Karpas-422 (cell line): Measurements from ENCODE around the gene NOL4L. TPM values are rescaled to one million over a fixed set of nuclear protein-coding genes. Genes with fewer than 3 reads are reported as not detected.
A peak's percentile ranks its signal among the peaks of the same experiment; 100 is the strongest.

Experiments
- DNase-seq: peaks from one replicate; pipeline ENCODE4 v3.0.0-alpha.2; 2015
- H2AFZ ChIP-seq: fragments of 200-600 bp; sonication (generic); 2 replicates; pipeline ENCODE4 v1.6.1; 2014; ENCODE audit warnings: antibody characterized with exemption, low read length, mixed read lengths
- H3K27ac ChIP-seq: fragments of 200-600 bp; sonication (generic); 2 replicates; pipeline ENCODE4 v1.5.1; 2014; ENCODE audit warnings: mild to moderate bottlenecking, low read length, moderate library complexity
- H3K27me3 ChIP-seq: fragments of 200-600 bp; sonication (generic); 2 replicates; pipeline ENCODE4 v1.6.1; 2014; ENCODE audit warnings: low read length, mixed read lengths
- H3K36me3 ChIP-seq: fragments of 200-600 bp; sonication (generic); 2 replicates; pipeline ENCODE4 v1.6.1; 2014; ENCODE audit warnings: low read length, mixed read lengths; ENCODE audit not compliant: insufficient read depth
- H3K4me1 ChIP-seq: fragments of 200-600 bp; sonication (generic); 2 replicates; pipeline ENCODE4 v1.6.1; 2014; ENCODE audit warnings: mild to moderate bottlenecking, low read length, mixed read lengths
- H3K4me2 ChIP-seq: fragments of 200-600 bp; sonication (generic); 2 replicates; pipeline ENCODE4 v1.6.1; 2014; ENCODE audit warnings: low read length, low read depth, mild to moderate bottlenecking; ENCODE audit not compliant: poor library complexity, severe bottlenecking
- H3K4me3 ChIP-seq: fragments of 200-600 bp; sonication (generic); 2 replicates; pipeline ENCODE4 v1.5.1; 2014; ENCODE audit warnings: mild to moderate bottlenecking, antibody characterized with exemption, low read length, mixed read lengths
- H3K79me2 ChIP-seq: fragments of 200-600 bp; sonication (generic); 2 replicates; pipeline ENCODE4 v1.6.1; 2014; ENCODE audit warnings: mild to moderate bottlenecking, low read length, mixed read lengths
- H3K9ac ChIP-seq: fragments of 200-600 bp; sonication (generic); 2 replicates; pipeline ENCODE4 v1.6.0; 2014; ENCODE audit warnings: low read length
- H3K9me2 ChIP-seq: fragments of 200-600 bp; sonication (generic), shearing (Covaris generic); replicated peaks from 2 replicates; pipeline ENCODE4 v1.6.0; 2014; ENCODE audit warnings: mild to moderate bottlenecking, low read length, moderate library complexity; ENCODE audit not compliant: insufficient read depth
- H3K9me3 ChIP-seq: fragments of 300-700, 200-600 bp; sonication (generic); 2 replicates; pipeline ENCODE4 v1.6.1; 2014; ENCODE audit warnings: low read length, mixed read lengths
- H4K20me1 ChIP-seq: fragments of 200-600 bp; sonication (generic); 2 replicates; pipeline ENCODE4 v1.6.1; 2014; ENCODE audit warnings: mild to moderate bottlenecking, antibody characterized with exemption, low read length, low read depth; ENCODE audit not compliant: insufficient read depth
- total RNA-seq: library from RNA; depleted of rRNA; stranded (reverse); fragments of >200 nt; shearing (Covaris generic); gene quantifications from 2 replicates; pipeline ENCODE4 v1.2.3, GENCODE V29; 2014; ENCODE audit warnings: low replicate concordance; rRNA removed

Gene NOL4L
- 0.25 and 1.5 TPM in 2 replicates for total RNA-seq

- Histone ChIP-seq H3K79me2 (no peaks in the 10 kb centered on the region), H3K9me3 (no peaks in the 10 kb centered on the region), H3K9ac (no peak within 1 kb of the TSS), H3K9me2 (no peaks in the 10 kb centered on the region), H3K4me3 (peak within 1 kb of the TSS; percentile 62; the same call in 1 of the 2 replicates), H3K27ac (no peak within 1 kb of the TSS), H3K27me3 (0 out of 2 replicates have a peak, but pooled peaks cover 2% of the 10 kb centered on the region), H3K36me3 (no peaks in the 10 kb centered on the region), H3K4me1 (peaks cover 20% of the 10 kb centered on the region), H3K4me2 (peak within 1 kb of the TSS; percentile 71), H2AFZ (no peak within 1 kb of the TSS), H4K20me1 (no peaks in the 10 kb centered on the region; the same call in 1 of the 2 replicates)
- peak; percentile 49 for DNase-seq
Measured at GRCh38 chr20:32585011-32585585, at the start of gene NOL4L. Gene NOL4L (minus strand): TSS chr20:32585333. CDS start chr20:32584890, 443 bp downstream.

GRCh38 chr20:32634041-32634805 lies 49.1 kb upstream of the NOL4L start:
- Histone ChIP-seq H3K27ac (no peak overlapping the region), H3K4me1 (no peaks in the 10 kb centered on the region), H2AFZ (no peak overlapping the region), H3K79me2 (no peaks in the 10 kb centered on the region), H3K9ac (no peak overlapping the region), H3K36me3 (no peaks in the 10 kb centered on the region), H3K27me3 (no peaks in the 10 kb centered on the region), H4K20me1 (no peaks in the 10 kb centered on the region), H3K9me2 (no peaks in the 10 kb centered on the region), H3K4me2 (no peak overlapping the region), H3K9me3 (no peaks in the 10 kb centered on the region), H3K4me3 (no peak overlapping the region)
- no peak for DNase-seq

- Histone ChIP-seq H4K20me1 (no peaks in the 10 kb centered on the region), H3K36me3 (no peaks in the 10 kb centered on the region), H3K9me3 (no peaks in the 10 kb centered on the region)
Measured at GRCh38 chr20:32632461-32633354, 47.6 kb upstream of the NOL4L start.

GRCh38 chr20:32631933-32632460 lies 46.9 kb upstream of the NOL4L start:
- H3K27me3 ChIP-seq: no peaks in the 10 kb centered on the region
- H3K9me3 ChIP-seq: no peaks in the 10 kb centered on the region
- no peak overlapping the region for H2AFZ ChIP-seq
- peaks cover 8% of the 10 kb centered on the region for H3K4me1 ChIP-seq
- H4K20me1 ChIP-seq: no peaks in the 10 kb centered on the region
- no peaks in the 10 kb centered on the region for H3K36me3 ChIP-seq
- no peak for DNase-seq
- no peaks in the 10 kb centered on the region for H3K9me2 ChIP-seq
- H3K9ac ChIP-seq: no peak overlapping the region
- H3K4me3 ChIP-seq: no peak overlapping the region
- no peaks in the 10 kb centered on the region for H3K79me2 ChIP-seq
- no peak overlapping the region for H3K4me2 ChIP-seq
- H3K27ac ChIP-seq: no peak overlapping the region

More at GRCh38 chr20:32632461-32633354, 47.6 kb upstream of the NOL4L start:
- no peak overlapping the region for H3K27ac ChIP-seq
- no peaks in the 10 kb centered on the region for H3K79me2 ChIP-seq
- no peak overlapping the region for H2AFZ ChIP-seq
- peaks cover 1% of the 10 kb centered on the region for H3K4me1 ChIP-seq
- no peak overlapping the region for H3K4me3 ChIP-seq
- H3K9ac ChIP-seq: no peak overlapping the region
- no peak for DNase-seq
- no peaks in the 10 kb centered on the region for H3K27me3 ChIP-seq
- H3K4me2 ChIP-seq: no peak overlapping the region
- H3K9me2 ChIP-seq: no peaks in the 10 kb centered on the region

GRCh38 chr20:32629813-32630212 lies 44.7 kb upstream of the NOL4L start:
- no peaks in the 10 kb centered on the region for H3K36me3 ChIP-seq
- H2AFZ ChIP-seq: no peak overlapping the region
- H3K4me2 ChIP-seq: no peak overlapping the region
- no peak for DNase-seq
- H3K9ac ChIP-seq: no peak overlapping the region
- no peak overlapping the region for H3K27ac ChIP-seq
- H3K9me3 ChIP-seq: no peaks in the 10 kb centered on the region
- H3K4me3 ChIP-seq: no peak overlapping the region
- H3K4me1 ChIP-seq: peaks cover 8% of the 10 kb centered on the region
- no peaks in the 10 kb centered on the region for H3K27me3 ChIP-seq
- no peaks in the 10 kb centered on the region for H3K79me2 ChIP-seq
- H4K20me1 ChIP-seq: no peaks in the 10 kb centered on the region
- H3K9me2 ChIP-seq: no peaks in the 10 kb centered on the region

GRCh38 chr20:32628960-32629530 lies 43.9 kb upstream of the NOL4L start:
- H3K36me3 ChIP-seq: no peaks in the 10 kb centered on the region
- H3K79me2 ChIP-seq: no peaks in the 10 kb centered on the region
- no peak overlapping the region for H2AFZ ChIP-seq
- H3K9me3 ChIP-seq: no peaks in the 10 kb centered on the region
- peaks cover 8% of the 10 kb centered on the region for H3K4me1 ChIP-seq
- no peaks in the 10 kb centered on the region for H3K27me3 ChIP-seq
- H4K20me1 ChIP-seq: no peaks in the 10 kb centered on the region
- H3K9me2 ChIP-seq: no peaks in the 10 kb centered on the region
- peak; percentile 36 for DNase-seq
- H3K9ac ChIP-seq: no peak overlapping the region
- H3K4me3 ChIP-seq: no peak overlapping the region
- H3K27ac ChIP-seq: no peak overlapping the region
- H3K4me2 ChIP-seq: no peak overlapping the region

- H2AFZ ChIP-seq: no peak overlapping the region
- H3K27me3 ChIP-seq: no peaks in the 10 kb centered on the region
- DNase-seq: peak; percentile 36
- H3K4me1 ChIP-seq: peaks cover 8% of the 10 kb centered on the region
- H3K4me2 ChIP-seq: no peak overlapping the region
- H3K4me3 ChIP-seq: no peak overlapping the region
- no peak overlapping the region for H3K9ac ChIP-seq
- H3K79me2 ChIP-seq: no peaks in the 10 kb centered on the region
- H3K36me3 ChIP-seq: no peaks in the 10 kb centered on the region
- H3K9me2 ChIP-seq: no peaks in the 10 kb centered on the region
- H3K27ac ChIP-seq: no peak overlapping the region
- no peaks in the 10 kb centered on the region for H3K9me3 ChIP-seq
- no peaks in the 10 kb centered on the region for H4K20me1 ChIP-seq
Measured at GRCh38 chr20:32626859-32627636, 41.9 kb upstream of the NOL4L start.
